Breast epithelium (tissue), 3 donors: ENCODE measurements around the gene KIAA0040.

Experiments
- POLR2A ChIP-seq: fragments of 450-650 bp; IDR thresholded peaks from one replicate; pipeline ENCODE4 v1.6.1; 2016; ENCODE audit warnings: antibody characterized with exemption, mild to moderate bottlenecking, moderate library complexity
- POLR2AphosphoS5 ChIP-seq, 3 donors: sonication (generic); formaldehyde crosslinking; IDR thresholded peaks; one replicate each; pipeline ENCODE4 v1.6.1; 2017; ENCODE audit warnings: antibody characterized with exemption in 3 of 3
- TF ChIP-seq, protein P1 (sequence below), 3 donors: fragments of 450-650 bp; IDR thresholded peaks; one replicate each; pipeline ENCODE4 v1.5.1; 2016 to 2017; ENCODE audit warnings: antibody characterized with exemption in 3 of 3, mild to moderate bottlenecking in 3 of 3, moderate library complexity in 3 of 3

- TF ChIP-seq, protein P1, sequence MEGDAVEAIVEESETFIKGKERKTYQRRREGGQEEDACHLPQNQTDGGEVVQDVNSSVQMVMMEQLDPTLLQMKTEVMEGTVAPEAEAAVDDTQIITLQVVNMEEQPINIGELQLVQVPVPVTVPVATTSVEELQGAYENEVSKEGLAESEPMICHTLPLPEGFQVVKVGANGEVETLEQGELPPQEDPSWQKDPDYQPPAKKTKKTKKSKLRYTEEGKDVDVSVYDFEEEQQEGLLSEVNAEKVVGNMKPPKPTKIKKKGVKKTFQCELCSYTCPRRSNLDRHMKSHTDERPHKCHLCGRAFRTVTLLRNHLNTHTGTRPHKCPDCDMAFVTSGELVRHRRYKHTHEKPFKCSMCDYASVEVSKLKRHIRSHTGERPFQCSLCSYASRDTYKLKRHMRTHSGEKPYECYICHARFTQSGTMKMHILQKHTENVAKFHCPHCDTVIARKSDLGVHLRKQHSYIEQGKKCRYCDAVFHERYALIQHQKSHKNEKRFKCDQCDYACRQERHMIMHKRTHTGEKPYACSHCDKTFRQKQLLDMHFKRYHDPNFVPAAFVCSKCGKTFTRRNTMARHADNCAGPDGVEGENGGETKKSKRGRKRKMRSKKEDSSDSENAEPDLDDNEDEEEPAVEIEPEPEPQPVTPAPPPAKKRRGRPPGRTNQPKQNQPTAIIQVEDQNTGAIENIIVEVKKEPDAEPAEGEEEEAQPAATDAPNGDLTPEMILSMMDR (IDR thresholded peaks at IDR 0.05), result no peak
- no peak for TF ChIP-seq POLR2AphosphoS5 (IDR thresholded peaks at IDR 0.05)
- TF ChIP-seq POLR2A, result no peak
Observed at GRCh38 chr1:175132436-175132835, 60.1 kb downstream of the KIAA0040 start.
